Astrocyte of the cerebellum (primary cell): ENCODE data around the gene TRPV5.

Source experiments
- DNase-seq: peaks from one replicate; pipeline ENCODE4 v3.0.0-alpha.2; 2011; ENCODE audit warnings: low read depth
- H3K4me3 ChIP-seq: 2 replicates; pipeline ENCODE4 v1.5.1; 2011; ENCODE audit warnings: mild to moderate bottlenecking, low read depth, low read length, moderate library complexity
- CTCF ChIP-seq: IDR thresholded peaks from 2 replicates; pipeline ENCODE4 v1.5.1; 2012; ENCODE audit warnings: low read length, low read depth, moderate library complexity, mild to moderate bottlenecking; ENCODE audit errors: missing control alignments
- in situ Hi-C: cut with HindIII; loops from 2 replicates; pipeline ENCODE4 v1.10.0; 2017; ENCODE audit warnings: low sequenced_read_pairs

Gene TRPV5

GRCh38 chr7:142886866-142887265, 46.7 kb downstream of the TRPV5 start:
- no peak for TF ChIP-seq CTCF
- no peak for DNase-seq
- in situ Hi-C loops = no loop called here
- no peak overlapping the region for H3K4me3 ChIP-seq

GRCh38 chr7:142885311-142886230, 48.0 kb downstream of the TRPV5 start, which contains the start of gene TRPV6:
Gene TRPV6, minus strand, starts transcription at chr7:142885745.
- no peak for TF ChIP-seq CTCF
- in situ Hi-C loops = no loop called here
- H3K4me3 ChIP-seq = no peak within 1 kb of the TSS
- no peak for DNase-seq

- no peak for TF ChIP-seq CTCF
- DNase-seq = no peak
- in situ Hi-C loops = no loop called here
- H3K4me3 ChIP-seq = no peak overlapping the region
These were observed 49.3 kb downstream of the TRPV5 start for GRCh38 chr7:142884286-142884640.

GRCh38 chr7:142883571-142884285, 49.8 kb downstream of the TRPV5 start:
- no peak overlapping the region for H3K4me3 ChIP-seq

GRCh38 chr7:142883145-142883544, 50.4 kb downstream of the TRPV5 start:
- in situ Hi-C loops = no loop called here
- DNase-seq = no peak
- no peak for TF ChIP-seq CTCF
- H3K4me3 ChIP-seq = no peak overlapping the region

More at GRCh38 chr7:142883571-142884285, 49.8 kb downstream of the TRPV5 start:
- DNase-seq = no peak
- no peak for TF ChIP-seq CTCF
- in situ Hi-C loops = no loop called here

- in situ Hi-C loops = no loop called here
- DNase-seq = no peak
- H3K4me3 ChIP-seq = no peak overlapping the region
- no peak for TF ChIP-seq CTCF
These were observed 51.2 kb downstream of the TRPV5 start for GRCh38 chr7:142882338-142882678.
